Suprapubic skin (tissue), 3 donors: ENCODE data around the gene LRIG1.

ENCODE experiments used
- CTCF ChIP-seq, 2 donors: fragments of 200-600 bp in 1 of 2; fragments of 450-650 bp in 1 of 2; sonication (generic) in 1 of 2; IDR thresholded peaks; one replicate each; pipeline ENCODE4 v1.5.1; 2016 to 2019; ENCODE audit warnings: antibody characterized with exemption in 2 of 2, mild to moderate bottlenecking in 1 of 2, moderate library complexity in 1 of 2
- EP300 ChIP-seq: sonication (generic); formaldehyde crosslinking; IDR thresholded peaks from one replicate; pipeline ENCODE4 v1.6.1; 2017; ENCODE audit warnings: antibody characterized with exemption
- POLR2A ChIP-seq, 2 donors: fragments of 450-650 bp; IDR thresholded peaks; one replicate each; pipeline ENCODE4 v1.6.1; 2017; ENCODE audit warnings: antibody characterized with exemption in 2 of 2, mild to moderate bottlenecking in 2 of 2, moderate library complexity in 2 of 2

- TF ChIP-seq CTCF (IDR thresholded peaks at IDR 0.05) = no peak
- TF ChIP-seq EP300 = no peak
- TF ChIP-seq POLR2A (IDR thresholded peaks at IDR 0.05) = no peak
These were observed 36.9 kb upstream of the LRIG1 start for GRCh38 chr3:66537735-66538134.
